ENCODE data around the gene NCAPD3.

The NCAPD3 gene

DNA sequence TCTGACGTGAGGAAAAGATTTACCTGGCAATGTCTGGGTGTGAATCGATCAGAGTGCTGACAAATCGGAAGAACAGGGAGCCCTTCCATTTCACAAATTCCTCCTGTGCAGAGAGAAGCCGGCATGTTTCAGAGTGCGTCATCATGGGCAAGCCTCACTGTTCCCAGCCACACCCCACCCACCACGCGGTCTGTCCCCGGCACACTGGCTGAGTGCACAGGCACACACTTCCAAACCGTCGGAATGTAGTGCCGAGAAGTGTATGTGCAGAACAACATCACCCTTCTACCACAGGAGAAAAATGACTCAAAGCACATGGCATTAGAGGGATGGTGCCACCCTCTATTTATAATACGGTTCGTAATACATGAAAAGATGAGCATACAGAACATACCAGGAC lies 47.5 kb downstream of the NCAPD3 start:
- TF ChIP-seq POLR2AphosphoS5 (IDR thresholded peaks at IDR 0.05; ENCODE audit: low read depth, low read length) (no peak), TAF1 (IDR thresholded peaks at IDR 0.05; ENCODE audit: low read depth, low read length) (no peak), POU2F2 (IDR thresholded peaks at IDR 0.05; ENCODE audit: low read depth, low read length) (no peak), PAX5 (IDR thresholded peaks at IDR 0.05; ENCODE audit: insufficient read depth, low read length, severe bottlenecking) (no peak)
- DNase-seq (ENCODE audit: insufficient read length, low spot score): no peak
- FAIRE-seq: no peak

DNA sequence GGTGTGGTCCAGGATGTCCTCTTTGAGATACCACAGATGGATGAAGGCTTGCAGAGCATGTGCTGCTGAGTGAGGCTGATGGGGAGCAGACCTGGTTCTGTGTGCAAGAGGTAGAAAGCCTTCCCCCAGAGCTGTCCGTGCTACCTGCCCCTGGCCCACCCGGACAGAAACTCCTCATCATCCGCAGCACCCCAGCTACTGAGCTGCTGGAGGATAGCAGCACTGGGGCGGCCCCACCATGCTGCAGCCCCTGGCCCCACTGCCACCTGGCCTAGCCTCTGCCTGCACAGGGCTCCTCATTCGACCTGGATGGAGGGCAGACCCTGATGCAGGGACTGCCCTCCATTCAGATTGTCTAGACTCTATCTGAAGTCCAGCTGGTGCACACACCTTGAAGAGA lies 50.5 kb downstream of the NCAPD3 start:
- DNase-seq (ENCODE audit: insufficient read length, low spot score): no peak
- TF ChIP-seq TAF1 (IDR thresholded peaks at IDR 0.05; ENCODE audit: low read depth, low read length) (no peak), POLR2A (IDR thresholded peaks at IDR 0.05; ENCODE audit: low read depth, low read length) (no peak), POU2F2 (IDR thresholded peaks at IDR 0.05; ENCODE audit: low read depth, low read length) (no peak), SPI1 (IDR thresholded peaks at IDR 0.05; ENCODE audit: low read depth, low read length) (no peak), PAX5 (IDR thresholded peaks at IDR 0.05; ENCODE audit: insufficient read depth, low read length, severe bottlenecking) (no peak), POLR2AphosphoS5 (IDR thresholded peaks at IDR 0.05; ENCODE audit: low read depth, low read length) (no peak)
- no peak for FAIRE-seq

DNA sequence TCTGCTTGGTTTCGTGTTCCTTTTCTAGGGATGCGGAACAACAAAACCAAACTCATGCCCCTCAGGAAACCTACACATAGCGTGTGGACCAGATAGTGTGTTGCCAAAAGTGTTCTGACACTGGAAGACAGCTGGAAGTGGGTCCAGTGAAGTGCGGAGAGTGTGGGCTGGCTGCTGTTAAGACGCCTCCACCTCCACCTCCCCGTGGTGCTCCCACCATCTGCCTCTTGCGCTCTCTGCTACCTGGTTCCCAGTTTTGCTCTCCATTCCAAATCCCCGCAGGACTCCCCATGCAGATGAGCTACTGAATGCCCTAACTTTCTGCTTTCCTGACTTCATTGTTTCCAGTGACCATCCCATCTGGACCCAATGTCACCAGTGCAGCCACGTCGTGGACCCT lies 51.8 kb downstream of the NCAPD3 start:
- no peak for FAIRE-seq
- TF ChIP-seq SPI1 (IDR thresholded peaks at IDR 0.05; ENCODE audit: low read depth, low read length): no peak
- TF ChIP-seq PAX5 (IDR thresholded peaks at IDR 0.05; ENCODE audit: insufficient read depth, low read length, severe bottlenecking): no peak
- no peak for TF ChIP-seq POLR2AphosphoS5 (IDR thresholded peaks at IDR 0.05; ENCODE audit: low read depth, low read length)
- TF ChIP-seq POU2F2 (IDR thresholded peaks at IDR 0.05; ENCODE audit: low read depth, low read length): no peak
- no peak for TF ChIP-seq POLR2A (IDR thresholded peaks at IDR 0.05; ENCODE audit: low read depth, low read length)
- TF ChIP-seq TAF1 (IDR thresholded peaks at IDR 0.05; ENCODE audit: low read depth, low read length): no peak
- no peak for DNase-seq (ENCODE audit: insufficient read length, low spot score)

DNA sequence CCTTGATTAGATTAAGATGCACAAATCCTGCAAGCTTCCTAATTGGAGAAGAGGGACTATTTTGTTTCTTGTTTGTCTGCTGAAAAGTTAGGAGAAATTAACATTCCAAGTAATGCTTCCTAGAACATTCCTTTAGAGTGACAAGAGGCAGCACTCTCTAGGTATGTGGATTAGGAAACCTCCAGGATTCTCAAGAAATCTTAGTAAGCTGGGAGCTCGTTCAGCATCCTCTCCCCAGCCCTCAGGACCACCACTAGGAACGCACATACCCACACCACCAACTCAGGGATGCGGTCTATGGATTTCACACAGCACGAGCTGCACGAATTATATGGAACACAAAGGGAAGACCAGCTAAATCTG lies 52.9 kb downstream of the NCAPD3 start:
- TF ChIP-seq POU2F2 (IDR thresholded peaks at IDR 0.05; ENCODE audit: low read depth, low read length): no peak
- no peak for TF ChIP-seq SPI1 (IDR thresholded peaks at IDR 0.05; ENCODE audit: low read depth, low read length)
- no peak for TF ChIP-seq PAX5 (IDR thresholded peaks at IDR 0.05; ENCODE audit: insufficient read depth, low read length, severe bottlenecking)
- TF ChIP-seq POLR2AphosphoS5 (IDR thresholded peaks at IDR 0.05; ENCODE audit: low read depth, low read length): no peak
- DNase-seq (ENCODE audit: insufficient read length, low spot score): no peak

DNA sequence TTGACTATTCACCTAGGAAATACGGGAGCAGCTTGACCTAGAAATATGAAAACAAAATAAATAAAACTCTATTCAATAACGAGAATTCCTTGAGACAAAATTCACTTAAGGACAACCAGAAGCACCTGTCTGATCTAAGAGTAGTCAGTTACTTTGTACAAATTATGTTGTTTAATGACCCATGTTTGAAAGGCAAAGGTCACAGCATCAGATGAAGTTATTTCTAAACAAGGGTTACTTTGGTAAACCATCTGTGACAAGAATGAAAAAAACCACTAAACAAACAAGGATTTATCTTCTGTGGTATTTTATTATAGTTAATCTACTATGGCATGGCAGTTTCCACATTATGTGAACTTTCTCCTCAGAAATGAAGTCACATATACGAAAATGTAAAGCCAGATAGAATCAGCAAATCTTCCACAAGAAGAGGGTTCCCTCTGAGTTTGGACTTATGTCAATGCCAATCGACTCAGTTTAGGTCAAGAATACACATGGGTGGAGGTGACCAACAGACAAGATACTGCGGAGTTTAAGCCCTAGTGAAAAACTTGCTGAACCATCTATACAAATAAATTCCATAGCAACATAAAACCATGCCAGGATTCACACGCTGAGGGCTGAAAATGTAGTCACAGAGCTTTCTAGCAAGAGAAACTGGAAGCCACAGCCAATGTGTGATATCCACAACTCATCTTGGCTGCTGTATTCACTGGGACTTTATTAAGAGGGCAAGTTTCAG lies 53.4 kb downstream of the NCAPD3 start:
- DNase-seq (ENCODE audit: insufficient read length, low spot score): no peak
- no peak for FAIRE-seq
- TF ChIP-seq POLR2AphosphoS5 (IDR thresholded peaks at IDR 0.05; ENCODE audit: low read depth, low read length): no peak
- no peak for TF ChIP-seq POU2F2 (IDR thresholded peaks at IDR 0.05; ENCODE audit: low read depth, low read length)
- no peak for TF ChIP-seq SPI1 (IDR thresholded peaks at IDR 0.05; ENCODE audit: low read depth, low read length)
- no peak for TF ChIP-seq TAF1 (IDR thresholded peaks at IDR 0.05; ENCODE audit: low read depth, low read length)
- no peak for TF ChIP-seq POLR2A (IDR thresholded peaks at IDR 0.05; ENCODE audit: low read depth, low read length)
- TF ChIP-seq PAX5 (IDR thresholded peaks at IDR 0.05; ENCODE audit: insufficient read depth, low read length, severe bottlenecking): no peak

More for the DNA sequence above, 52.9 kb downstream of the NCAPD3 start:
- FAIRE-seq: no peak

DNA sequence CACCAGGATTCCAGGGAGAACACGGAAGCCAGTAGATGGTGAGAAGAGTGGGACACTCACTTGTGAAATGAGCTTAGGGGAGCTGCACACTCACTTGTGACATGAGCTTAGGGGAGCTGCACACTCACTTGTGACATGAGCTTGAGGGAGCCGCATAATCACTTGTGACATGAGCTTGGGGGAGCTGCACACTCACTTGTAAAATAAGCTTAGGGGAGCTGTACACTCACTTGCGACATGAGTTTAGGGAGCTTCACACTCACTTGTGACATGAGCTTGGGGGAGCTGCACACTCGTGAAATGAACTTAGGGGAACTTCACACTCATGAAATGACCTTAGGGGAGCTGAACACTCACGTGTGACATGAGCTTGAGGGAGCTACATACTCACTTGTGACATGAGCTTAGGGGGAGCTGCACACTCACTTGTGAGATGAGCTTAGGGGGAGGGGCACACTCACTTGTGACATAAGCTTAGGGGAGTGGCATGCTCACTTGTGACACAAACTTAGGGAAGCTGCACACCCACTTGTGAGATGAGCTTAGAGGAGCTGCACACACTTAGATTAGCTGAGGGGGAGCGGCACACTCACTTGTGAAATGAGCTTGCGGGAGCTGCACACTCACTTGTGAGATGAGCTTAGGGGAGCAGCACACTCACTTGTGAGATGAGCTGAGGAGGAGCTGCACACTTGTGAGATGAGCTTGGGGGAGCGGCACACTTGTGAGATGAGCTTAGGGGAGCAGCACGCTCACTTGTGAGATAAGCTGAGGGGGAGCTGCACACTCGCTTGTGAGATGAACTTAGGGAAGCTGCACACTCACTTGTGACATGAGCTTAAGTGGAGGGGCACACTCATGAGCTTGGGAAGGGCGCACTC lies 59.0 kb downstream of the NCAPD3 start:
- no peak for FAIRE-seq
- no peak for TF ChIP-seq TAF1 (IDR thresholded peaks at IDR 0.05; ENCODE audit: low read depth, low read length)
- TF ChIP-seq POLR2A (IDR thresholded peaks at IDR 0.05; ENCODE audit: low read depth, low read length): no peak
- TF ChIP-seq POLR2AphosphoS5 (IDR thresholded peaks at IDR 0.05; ENCODE audit: low read depth, low read length): no peak
- TF ChIP-seq SPI1 (IDR thresholded peaks at IDR 0.05; ENCODE audit: low read depth, low read length): no peak
- no peak for TF ChIP-seq POU2F2 (IDR thresholded peaks at IDR 0.05; ENCODE audit: low read depth, low read length)
- no peak for DNase-seq (ENCODE audit: insufficient read length, low spot score)

DNA sequence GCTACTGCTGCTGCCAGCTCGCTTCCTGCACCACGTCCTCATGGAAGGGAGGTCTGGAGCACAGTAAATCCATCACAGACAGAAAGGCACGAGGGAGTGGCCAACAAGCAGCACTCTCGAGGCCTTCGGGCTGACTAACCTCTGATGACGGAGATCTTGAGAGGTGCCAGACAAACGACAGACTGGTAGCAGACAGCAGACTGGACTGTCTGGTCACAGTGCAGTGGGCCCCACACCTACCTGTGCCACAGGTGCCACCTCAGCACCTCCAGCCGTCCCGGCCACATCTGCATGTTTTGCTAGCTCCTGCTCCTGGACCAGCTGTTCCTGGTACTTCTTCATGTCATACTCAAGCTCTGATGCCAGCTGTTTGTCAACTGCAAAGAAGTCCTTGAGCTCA lies 64.1 kb downstream of the NCAPD3 start:
- no peak for DNase-seq (ENCODE audit: insufficient read length, low spot score)
- no peak for TF ChIP-seq SPI1 (IDR thresholded peaks at IDR 0.05; ENCODE audit: low read depth, low read length)
- no peak for TF ChIP-seq POLR2A (IDR thresholded peaks at IDR 0.05; ENCODE audit: low read depth, low read length)
- no peak for TF ChIP-seq PAX5 (IDR thresholded peaks at IDR 0.05; ENCODE audit: insufficient read depth, low read length, severe bottlenecking)
- TF ChIP-seq POLR2AphosphoS5 (IDR thresholded peaks at IDR 0.05; ENCODE audit: low read depth, low read length): no peak
- TF ChIP-seq TAF1 (IDR thresholded peaks at IDR 0.05; ENCODE audit: low read depth, low read length): no peak
- no peak for TF ChIP-seq POU2F2 (IDR thresholded peaks at IDR 0.05; ENCODE audit: low read depth, low read length)
- no peak for FAIRE-seq

DNA sequence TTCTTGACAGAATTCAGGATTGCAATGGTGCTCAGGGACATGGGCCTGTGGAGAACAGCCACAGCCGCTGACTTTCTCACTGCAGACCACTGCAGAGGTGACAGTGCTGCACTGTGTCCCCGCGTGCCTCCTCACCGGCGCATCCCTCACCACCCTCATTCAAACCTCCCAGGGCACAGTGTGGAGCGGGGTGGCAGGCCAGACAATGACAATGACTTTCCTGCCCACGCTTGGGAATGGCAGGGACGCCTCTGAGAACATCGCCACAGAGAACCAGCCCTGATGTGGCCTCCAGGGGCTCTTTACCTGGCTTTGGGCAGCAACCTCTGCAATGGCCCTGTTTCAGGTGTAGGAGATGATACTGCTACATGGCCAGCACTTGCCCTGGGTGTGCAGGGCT lies 65.7 kb downstream of the NCAPD3 start:
- TF ChIP-seq SPI1 (IDR thresholded peaks at IDR 0.05; ENCODE audit: low read depth, low read length) (no peak), PAX5 (IDR thresholded peaks at IDR 0.05; ENCODE audit: insufficient read depth, low read length, severe bottlenecking) (no peak), POLR2AphosphoS5 (IDR thresholded peaks at IDR 0.05; ENCODE audit: low read depth, low read length) (no peak), POLR2A (IDR thresholded peaks at IDR 0.05; ENCODE audit: low read depth, low read length) (no peak), TAF1 (IDR thresholded peaks at IDR 0.05; ENCODE audit: low read depth, low read length) (no peak)
- DNase-seq (ENCODE audit: insufficient read length, low spot score): no peak
- FAIRE-seq: no peak

DNA sequence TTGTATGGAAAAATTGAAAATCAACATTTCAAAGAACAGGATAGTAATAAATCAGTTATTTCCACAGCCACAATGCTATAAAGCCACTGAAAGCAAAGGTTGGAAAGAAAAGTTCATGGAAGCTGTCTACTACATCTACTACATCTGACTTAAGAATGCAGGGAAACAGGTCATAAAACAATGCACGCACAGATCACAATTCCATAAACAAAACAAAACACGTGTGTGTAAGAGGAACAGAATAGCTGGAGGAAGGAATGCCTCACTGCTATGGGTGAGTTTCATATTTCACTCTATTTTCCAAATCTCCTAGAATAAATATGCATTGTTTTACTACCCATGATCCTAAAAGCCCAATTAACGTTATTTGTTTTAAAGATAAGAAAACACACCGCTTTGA lies 66.3 kb downstream of the NCAPD3 start:
- no peak for TF ChIP-seq POU2F2 (IDR thresholded peaks at IDR 0.05; ENCODE audit: low read depth, low read length)
- TF ChIP-seq POLR2A (IDR thresholded peaks at IDR 0.05; ENCODE audit: low read depth, low read length): no peak
- no peak for TF ChIP-seq SPI1 (IDR thresholded peaks at IDR 0.05; ENCODE audit: low read depth, low read length)
- no peak for TF ChIP-seq PAX5 (IDR thresholded peaks at IDR 0.05; ENCODE audit: insufficient read depth, low read length, severe bottlenecking)
- TF ChIP-seq TAF1 (IDR thresholded peaks at IDR 0.05; ENCODE audit: low read depth, low read length): no peak
- no peak for TF ChIP-seq POLR2AphosphoS5 (IDR thresholded peaks at IDR 0.05; ENCODE audit: low read depth, low read length)
- DNase-seq (ENCODE audit: insufficient read length, low spot score): no peak
- no peak for FAIRE-seq
